Measurements from ENCODE around the gene INKA2. TPM values are rescaled to one million over a fixed set of nuclear protein-coding genes. Genes with fewer than 3 reads are reported as not detected.

INKA2 gene
- total RNA-seq, 1 donor from 2014 or later = 31.9 TPM

DNA sequence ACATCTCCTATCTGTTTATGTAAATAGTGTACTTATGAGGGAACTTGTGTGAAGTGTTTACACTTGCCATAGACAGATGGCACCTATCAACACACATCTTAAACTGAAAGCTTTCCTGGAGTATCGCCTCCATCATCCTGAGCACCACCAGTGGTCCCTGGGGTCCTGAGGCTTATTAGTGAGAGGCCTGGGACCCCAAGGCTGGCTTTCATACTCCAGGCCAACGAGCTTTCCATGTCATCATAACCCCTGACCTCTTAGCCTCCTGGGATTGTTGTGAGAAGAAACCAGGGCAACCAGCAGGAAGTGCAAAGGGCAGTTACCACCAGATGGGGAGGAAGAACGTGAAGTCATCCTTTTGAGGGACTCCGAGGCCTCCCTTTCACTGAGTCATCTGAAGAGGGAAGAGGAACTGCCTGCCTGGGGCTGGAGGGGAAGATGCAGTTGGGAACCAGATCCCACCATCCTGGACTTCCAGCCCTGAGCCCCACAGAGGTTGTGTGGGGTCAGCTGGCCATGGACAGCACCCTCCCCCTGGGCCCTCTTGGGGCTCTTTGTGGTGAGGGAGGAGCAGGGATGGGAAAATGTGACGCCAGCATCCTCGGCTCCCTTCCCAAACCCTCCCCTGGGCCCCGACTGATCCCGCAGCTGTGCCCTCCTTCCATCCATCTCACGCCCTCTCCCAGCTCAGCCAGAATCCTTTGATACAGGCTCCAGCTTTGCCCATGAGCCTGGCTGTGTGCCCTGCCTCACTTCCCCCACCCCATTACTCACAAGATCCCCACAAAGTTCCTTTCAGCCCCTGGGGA is 5.8 kb downstream of the INKA2 start:
- DNase-seq (ENCODE audit: low read depth) = peak; percentile 97

DNA sequence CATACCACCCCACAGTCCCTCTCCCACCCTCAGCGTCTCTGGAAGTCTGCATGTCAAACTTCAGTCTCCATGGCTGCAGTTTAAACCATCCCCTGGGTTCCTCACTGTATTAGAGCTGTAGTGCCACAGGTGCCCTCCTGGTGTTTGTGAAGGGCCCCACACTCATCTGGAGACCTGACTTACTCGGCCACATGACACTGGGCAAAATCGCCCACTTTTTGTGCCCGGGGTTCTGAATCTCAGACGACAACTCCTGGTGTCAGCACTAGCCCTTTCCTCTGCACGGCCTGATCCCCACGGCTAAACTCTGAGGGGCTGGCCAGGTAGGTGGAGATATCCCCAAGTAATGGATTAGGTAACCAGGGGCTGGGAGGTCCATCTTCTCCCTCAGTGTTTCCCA is 6.5 kb downstream of the INKA2 start:
- DNase-seq (ENCODE audit: low read depth) = no peak

DNA sequence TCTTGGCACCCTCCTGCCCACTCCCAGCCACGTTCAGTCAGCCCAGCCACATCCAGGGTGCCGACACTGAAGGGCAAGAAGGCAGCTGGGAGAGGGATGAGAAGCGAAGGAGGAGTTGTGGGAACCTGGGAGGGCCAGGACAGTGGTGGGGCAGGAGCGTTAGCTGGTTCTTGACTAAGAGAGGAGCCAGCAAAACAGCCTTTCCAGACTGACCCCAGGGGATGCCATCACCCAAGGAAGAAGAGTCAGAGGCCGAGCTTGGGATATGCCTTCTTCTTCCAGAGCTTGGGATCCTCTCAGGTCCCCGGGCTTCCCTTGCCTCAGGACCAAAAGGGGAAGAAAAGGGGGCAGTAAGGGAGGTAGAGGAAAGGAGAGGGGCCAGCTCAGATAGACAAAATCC is 7.2 kb downstream of the INKA2 start:
- no peak for DNase-seq (ENCODE audit: low read depth)

DNA sequence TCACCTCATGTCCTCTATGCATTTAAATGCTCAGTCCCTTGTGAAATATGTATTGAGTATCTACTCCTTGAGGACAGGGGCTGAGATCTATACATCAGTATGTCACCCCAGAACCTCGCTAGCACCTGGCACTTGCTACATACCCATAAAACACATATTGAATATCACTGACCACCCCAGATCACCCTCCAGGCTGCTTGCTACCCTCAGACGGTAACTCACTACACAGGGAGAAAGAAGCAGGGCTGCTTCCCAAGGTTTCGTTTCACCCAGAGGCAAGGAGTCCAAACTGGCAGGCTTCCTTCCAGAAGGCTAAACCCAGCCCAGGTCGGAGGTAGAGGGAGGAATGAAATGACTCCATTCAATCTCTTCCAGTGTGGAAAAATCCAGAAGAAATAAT is 8.5 kb downstream of the INKA2 start:
- DNase-seq (ENCODE audit: low read depth) = no peak

DNA sequence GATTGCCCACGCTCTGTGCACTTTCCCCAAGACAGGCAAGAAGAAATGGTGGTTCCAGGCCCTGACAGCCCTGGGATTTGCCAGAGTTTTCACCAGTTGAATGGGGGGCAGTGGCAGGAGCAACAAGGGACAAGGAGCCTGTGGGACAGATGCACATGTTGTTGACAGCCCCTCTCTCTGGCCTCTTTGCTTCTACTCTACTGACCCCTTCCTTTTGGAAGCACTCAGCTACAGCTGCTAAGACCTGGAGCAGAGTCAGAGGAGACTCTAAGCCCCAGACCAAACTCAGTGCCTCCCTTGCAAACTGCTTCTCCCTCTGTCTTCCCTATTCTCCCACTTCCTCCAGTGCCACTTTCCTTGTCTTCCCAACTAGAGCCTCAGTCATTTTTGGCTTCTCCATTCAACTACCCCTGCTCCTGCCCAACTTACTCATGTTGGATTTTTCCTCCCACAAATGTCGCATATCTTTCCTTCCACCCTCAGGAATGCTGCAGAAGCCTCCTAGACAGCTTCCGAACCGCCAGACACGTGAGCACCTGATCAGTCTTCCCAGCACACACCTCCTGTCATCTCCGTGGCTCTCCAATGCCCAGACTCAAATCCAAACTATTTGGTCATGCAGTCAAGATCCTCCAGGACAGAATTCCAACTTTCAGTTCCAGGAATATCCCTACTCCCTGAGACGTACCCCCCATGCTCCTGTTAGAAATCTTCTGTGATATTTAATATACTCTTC is 9.1 kb downstream of the INKA2 start:
- DNase-seq (ENCODE audit: low read depth) = peak; percentile 42

DNA sequence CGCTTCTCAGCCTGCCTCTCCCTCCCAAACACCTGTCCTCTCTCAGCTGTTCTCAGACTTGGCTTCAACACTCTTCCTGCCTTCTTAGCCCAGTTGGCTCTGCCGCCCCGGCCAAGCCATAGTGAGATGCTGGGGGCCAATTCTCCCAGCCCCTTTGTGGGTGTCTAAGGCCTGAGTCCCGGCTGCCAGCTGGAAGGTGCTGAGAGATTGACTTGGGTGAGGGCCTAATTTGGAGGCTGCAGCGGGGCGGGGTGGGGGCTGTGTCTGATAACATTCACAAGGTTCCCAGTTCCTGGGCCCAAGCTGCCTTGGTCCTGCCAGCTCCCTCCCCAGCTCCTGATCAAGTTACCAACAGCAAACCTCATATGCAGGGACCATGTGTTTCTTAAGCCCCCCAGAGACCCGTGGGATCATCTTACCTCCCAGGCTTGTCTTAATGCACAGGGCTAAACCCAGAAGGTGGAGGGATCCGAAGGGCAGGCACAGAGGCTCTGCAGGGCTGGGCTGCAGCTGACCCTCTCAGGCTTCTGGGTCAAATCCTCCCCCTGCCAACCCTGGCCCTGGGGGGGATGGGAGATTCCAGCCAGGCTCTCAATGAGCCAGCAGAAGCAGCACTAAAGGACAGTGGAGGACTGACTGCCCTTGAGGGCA is 9.8 kb downstream of the INKA2 start:
- peak; percentile 99 for DNase-seq (ENCODE audit: low read depth)

DNA sequence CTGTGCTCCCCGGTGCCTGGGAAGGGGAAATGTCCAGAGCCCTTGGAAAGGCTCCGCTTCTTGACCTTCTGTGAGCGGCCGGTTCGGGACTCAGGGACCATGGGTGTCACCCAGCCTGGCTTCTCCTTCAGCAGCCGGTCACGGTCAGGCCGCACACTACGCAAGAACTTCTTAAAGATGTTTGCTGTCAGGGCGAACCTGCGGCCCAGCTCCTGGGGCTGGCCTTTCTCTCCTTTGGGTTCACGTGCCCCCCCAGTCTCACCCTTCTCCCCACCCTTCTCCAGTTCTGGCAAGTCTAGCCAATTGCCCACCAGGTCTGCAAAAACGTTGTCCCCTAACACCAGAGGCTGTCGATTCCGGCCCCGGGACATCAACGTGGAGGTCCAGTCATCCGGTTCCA is 12.1 kb downstream of the INKA2 start:
- DNase-seq (ENCODE audit: low read depth) = no peak

DNA sequence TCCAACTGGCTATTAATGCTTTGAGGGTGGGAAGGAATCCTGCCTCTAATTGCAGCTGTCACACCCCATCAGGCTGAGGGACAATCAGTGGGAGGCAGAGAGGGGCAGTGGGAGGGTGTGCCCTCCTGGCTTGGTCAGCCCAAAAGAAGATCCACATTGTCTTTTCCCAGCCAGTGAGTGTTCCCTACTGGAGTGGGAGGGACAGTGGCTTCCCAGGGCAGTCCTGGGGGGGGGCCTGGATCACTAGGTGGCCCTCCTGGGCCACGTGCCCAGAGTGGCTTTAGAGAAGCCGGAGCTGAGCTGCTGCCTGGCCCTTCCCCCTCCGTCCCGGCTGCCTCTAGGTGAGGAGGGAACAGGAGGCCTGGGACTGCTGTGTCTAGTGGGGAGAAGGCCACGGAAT is 14.0 kb downstream of the INKA2 start:
- DNase-seq (ENCODE audit: low read depth) = peak; percentile 98

DNA sequence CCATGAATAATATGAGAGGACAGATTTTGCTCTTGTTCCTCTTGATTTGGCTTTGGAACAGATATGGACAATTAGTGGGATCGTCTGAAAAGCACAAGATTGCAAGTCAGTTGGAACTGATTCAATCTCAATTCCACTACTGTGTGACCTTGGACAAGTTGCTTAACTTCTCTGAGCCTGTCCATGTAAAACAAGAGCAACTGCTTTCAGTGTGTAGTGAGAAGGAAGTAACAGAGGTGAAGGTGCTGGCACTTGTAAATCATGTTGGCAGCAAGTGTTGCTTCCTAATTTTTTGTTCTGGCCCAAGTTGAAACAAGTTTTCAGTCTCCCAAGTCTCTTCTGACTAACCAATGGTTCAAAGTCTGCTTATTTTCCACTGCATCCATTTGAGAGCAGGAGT is 15.3 kb downstream of the INKA2 start:
- DNase-seq (ENCODE audit: low read depth) = no peak

DNA sequence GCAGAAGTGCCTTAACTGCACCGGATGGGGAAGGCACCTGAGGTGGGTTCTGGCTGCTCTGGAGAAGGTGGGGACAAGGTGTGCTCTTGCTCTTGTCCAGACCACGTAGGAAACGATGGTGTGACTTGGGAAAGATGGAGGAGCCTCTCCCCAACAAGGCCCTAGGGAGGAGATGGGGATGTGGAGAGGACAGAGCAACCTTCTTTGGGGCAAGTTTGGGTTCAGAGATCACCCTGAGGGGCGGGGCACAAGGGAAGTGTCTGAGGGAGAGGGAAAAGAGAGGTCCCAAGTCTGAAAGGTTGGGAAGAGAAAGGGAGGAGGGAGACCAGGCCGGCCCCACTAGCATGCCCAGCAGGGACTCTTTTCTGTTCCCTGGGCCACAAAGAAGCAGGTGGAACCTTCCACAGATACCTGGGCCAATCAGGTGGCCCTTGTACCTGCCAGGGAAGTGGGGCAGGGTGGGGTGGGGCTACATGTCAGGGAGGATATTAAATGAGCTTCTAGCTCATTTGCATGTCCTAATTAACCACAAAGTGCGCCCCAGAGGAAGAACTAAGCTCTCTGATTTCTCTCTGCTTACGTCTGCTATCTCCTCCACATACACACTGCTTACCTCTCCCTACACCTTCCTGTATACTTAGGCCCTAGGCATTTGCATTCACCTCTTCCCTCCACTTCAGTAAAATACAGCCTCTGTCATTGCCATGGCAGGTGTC is 15.9 kb downstream of the INKA2 start:
- DNase-seq (ENCODE audit: low read depth) = no peak

DNA sequence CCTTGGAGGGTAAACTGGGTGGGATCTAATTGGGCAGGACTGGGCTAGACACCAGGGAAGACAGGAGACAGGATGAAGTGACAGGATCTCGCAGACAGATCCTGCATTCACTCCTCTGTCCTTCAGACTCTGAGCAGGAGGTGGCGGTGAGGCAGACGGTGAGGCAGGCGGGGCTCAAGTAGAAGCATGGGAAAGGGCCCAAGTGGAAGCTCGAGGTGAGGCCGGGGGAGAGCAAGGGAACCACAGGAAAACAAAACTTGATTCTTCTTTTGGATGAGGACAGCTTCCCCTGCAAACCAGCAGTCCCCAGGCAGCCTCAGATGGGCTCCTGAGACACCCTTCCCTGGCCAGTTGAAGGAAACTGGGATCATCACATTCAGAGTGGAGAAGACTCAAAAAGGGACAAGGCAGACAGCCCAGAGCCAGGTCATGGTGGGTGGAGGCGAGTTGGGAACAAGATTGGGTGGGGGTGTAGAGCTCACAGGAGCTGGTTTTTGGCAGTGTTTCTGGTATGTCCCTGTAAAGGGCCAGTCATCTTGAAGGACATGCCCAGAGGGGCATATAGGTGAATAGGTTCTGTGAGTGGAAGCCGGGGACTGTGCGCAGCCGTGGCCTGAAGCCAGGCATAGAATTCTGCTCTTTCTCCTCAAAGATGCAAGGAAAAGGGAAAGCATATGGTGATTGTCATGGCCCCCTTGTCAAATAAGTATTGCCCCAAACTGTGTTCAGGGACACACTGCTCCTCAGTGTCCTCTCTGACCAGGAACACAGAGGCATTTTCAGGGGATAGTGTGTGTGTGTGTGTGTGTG is 18.0 kb downstream of the INKA2 start:
- DNase-seq (ENCODE audit: low read depth) = peak; percentile 53

DNA sequence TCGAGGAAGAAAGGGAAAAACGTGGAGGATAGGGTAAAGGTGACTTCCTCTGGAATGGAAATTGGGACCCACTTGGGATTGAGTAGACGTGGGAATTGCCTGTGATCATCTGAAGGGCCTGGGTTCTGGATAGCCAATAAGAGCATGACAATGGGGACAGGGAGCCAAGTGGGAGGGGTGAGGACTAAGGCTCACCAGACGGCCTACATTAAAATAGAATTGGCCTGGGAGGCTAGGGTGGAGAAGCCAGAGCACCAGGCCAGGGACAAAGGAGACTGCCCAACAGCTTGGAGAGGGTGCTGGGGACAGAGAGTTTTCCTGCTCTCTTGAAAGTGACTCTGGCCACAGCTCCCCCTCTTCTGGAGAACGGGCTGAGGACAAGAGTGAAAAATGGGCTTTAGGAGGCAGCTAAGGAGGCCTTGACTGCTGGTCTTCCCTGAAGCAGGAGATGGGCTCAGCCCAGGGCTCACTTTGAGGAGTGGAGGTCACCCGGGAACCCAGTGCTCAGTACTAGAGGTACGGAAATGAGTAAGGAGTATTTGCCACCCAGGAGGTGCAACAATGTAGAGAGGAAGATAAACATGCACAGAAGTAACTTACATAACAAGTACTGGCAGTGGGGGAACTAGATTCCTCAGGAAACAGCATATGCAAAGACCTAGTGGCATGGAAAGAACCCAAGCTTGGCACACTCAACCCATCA is 18.8 kb downstream of the INKA2 start:
- peak; percentile 58 for DNase-seq (ENCODE audit: low read depth)

DNA sequence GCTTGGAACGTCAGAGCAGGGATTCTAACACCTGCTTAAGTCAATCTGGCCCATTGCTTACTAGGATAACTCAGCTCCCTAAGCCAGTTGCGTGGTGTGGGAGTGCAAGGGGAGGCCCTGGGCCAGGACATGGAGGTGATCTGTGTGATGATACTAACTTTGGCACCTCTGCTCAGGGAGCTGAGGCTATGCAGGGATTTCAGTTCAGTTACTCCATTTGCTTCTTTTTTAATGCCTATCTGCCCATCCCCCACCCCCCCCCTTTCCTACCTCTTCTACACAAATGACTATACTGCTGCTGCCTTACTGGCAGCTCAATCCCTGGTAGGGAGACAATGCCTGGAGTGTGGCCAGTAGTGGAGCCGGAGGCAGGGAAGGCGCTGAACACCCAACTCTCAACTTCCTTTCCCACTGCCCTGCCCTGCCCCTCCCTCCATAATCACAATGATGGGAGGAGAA is 19.5 kb downstream of the INKA2 start:
- peak; percentile 96 for DNase-seq (ENCODE audit: low read depth)

DNA sequence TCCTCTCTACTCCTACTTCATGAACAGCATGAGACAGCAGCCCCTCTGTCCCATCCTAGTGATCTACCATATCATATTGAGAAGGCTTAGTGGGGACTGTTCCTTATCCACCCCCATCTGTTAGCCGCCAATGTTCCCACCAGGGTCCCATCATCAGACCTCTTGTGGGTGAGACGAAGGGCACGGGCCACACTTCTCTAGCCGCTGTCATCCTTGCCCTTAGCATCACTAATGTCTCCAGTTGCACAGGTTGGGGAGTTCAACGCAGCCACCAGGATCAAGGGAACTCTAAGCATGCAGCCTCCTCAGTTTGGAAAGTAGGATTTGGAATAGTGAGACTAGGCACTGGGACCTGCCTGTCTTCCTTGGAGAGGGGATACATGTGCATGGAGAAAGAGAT is 20.1 kb downstream of the INKA2 start:
- DNase-seq (ENCODE audit: low read depth) = no peak

DNA sequence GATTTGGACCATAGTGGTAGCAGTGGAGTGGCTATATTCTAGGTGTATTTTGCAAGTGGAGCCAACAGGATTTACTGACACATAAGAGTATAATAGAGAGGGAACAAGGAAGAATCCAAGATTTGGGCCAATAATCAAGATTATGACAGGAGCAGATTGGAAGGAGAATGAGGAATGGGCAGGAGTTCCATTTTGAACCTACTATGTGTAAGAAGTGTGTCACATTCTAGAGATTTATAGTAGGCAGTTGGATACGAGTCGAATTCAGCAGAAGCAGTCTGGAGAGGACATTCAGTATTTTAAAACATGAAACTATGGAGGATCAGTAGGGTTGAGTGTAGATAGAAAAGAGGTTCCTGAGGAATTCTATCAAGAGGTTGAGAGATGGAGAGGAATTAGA is 21.7 kb downstream of the INKA2 start:
- DNase-seq (ENCODE audit: low read depth) = no peak

DNA sequence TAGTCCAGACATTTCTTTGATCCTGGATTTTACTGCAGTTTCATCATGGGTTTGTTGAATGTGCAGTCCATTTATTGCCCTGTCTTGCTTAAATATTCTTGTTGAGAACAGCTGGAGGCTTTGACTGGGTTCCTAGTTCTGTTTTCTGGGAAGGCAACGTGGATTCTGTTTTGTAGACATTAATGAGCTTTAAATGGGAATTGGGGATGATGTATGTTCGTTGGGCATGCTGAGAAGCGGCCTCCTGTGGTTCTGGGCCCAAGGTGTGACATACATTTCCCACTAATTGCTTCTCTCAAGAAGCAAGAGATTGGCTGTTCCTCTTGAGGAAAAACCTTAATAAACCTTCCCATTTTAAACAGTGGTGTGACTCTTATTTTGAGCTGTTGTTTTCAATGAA is 22.9 kb downstream of the INKA2 start:
- no peak for DNase-seq (ENCODE audit: low read depth)

DNA sequence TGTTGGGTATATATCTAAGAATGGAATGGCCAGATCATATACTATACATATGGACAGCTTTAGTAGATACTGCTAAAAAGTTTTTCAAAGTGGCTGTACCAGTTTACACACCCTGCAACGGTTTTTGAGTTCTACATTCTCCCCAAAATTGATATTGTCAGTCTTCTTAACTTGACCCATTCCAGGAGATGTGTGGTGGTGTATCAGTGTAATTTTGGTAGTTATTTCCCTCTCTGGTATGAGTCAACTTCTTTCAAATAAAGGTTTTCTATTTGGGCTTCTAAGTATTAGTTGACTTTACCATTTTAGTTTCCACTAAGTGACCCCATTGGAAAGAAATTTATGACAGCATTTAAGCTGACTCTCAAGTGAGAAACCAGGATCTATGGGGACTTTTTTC is 29.2 kb downstream of the INKA2 start:
- DNase-seq (ENCODE audit: low read depth) = no peak

DNA sequence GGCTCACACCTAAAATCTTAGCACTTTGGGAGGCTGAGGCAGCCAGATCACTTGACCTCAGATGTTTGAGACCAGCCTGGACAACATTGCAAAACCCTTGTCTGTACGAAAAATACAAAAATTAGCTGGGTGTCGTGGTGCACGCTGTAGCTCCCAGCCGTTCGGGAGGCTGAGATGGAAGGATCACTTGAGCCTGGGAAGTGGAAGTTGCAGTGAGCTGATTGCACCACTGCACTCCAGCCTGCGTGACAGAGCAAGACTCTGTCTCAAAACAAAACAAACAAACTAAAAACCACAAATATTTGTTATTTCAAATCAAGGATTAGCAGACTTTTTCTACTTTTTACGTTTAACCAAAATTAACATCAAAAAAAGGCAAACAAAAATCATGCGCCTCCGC is 31.3 kb downstream of the INKA2 start:
- peak; percentile 37 for DNase-seq (ENCODE audit: low read depth)

DNA sequence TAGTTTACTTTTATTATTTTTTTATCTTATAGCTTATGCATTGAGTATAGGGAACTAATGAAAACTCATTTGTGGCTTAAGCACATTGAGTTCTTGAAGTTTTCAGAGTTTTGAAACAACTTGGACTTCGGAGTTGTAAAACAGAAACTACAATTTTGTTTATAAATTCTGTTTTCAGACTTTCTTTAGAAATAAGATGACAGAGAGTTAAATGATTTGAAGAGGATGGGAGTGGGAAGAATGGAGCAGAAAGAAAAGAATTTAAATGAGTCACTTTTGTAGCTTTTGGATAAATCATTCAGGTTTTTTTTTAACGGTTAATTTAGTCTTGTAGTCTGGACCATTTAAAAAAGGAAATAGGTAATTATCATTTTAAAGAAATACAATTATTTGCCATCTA is 32.3 kb downstream of the INKA2 start:
- DNase-seq (ENCODE audit: low read depth) = no peak

DNA sequence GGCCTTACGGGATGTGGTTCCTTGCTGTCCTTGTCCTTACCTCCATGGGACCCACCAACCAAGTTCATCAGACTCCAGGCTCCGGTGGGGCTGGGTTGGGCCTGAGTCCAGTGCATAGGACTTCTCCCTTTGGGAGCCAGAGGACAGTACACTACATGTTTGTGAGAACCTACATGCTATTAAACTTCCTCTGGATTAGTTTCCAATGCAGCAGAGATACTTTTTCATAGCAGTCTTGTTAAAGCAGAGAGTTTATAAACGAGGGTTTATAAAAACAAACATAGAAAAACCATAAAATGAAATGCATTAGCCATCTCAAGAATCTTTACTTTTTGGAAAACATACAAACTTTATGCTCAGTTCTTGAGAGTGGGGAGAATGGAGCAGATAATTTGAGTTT is 33.4 kb downstream of the INKA2 start:
- no peak for DNase-seq (ENCODE audit: low read depth)
